HCEC 1CT (cell line): ENCODE measurements around the gene APOL2.
"Not testable (repeated sequence)": the region's sequence is repeated elsewhere in the genome, so short reads cannot be mapped to it uniquely, and the experiment has no call there.

ENCODE experiments used
- DNase-seq: peaks from one replicate; pipeline ENCODE4 v3.0.0-alpha.2; 2017

Gene APOL2

GRCh38 chr22:36239401-36240171 lies at the start of gene APOL2:
APOL2 (minus strand) TSS chr22:36239527; CDS start chr22:36233162, 6,365 bp downstream.
- DNase-seq, result peak; percentile 94

DNA sequence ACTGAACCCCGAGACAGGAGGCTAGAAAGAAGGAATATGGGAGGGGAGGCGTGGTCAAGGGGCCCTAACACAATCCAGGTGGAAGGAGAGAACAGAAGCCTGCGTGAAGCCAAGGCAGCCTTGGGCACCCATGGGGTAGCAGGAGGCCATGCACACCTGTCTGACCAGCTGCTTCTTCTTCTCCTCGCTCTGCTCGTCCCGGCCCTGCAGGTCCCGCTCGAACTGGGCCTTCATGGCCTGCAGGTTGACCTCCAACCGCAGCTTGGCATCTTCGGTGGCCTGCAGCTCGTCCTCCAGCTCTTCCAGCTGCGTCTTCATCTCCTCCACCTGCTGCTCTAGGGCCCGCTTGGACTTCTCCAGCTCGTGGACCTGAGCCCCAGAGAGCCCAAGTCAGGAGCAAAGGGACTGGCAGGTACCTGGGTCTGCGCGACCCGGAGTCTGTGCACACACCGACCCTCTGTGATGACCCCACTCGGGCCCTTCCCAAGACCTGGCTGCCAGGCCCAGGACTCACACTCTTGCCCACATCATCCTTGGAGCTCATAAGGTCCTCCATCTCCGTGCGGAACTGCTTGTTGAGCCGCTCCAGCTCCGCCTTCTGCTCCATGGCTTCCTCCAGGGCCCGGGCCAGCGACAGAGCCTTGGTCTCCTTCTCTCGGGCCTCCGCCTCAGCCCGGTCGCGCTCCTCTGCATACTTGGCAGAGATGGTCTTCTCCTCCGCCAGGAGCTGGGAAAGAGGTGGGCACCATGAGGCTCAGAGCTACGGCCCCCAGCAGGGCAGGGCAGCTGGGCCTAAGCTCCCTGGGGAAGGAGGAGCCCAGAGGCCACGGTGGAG lies 49.5 kb upstream of the APOL2 start:
- no peak for DNase-seq

- DNase-seq, result no peak
Measured at GRCh38 chr22:36287881-36288515, 48.7 kb upstream of the APOL2 start.

- DNase-seq, result peak; percentile 53
Measured at GRCh38 chr22:36286096-36286957, 47.0 kb upstream of the APOL2 start.

- no peak for DNase-seq
Measured at GRCh38 chr22:36285545-36285944, 46.2 kb upstream of the APOL2 start.

GRCh38 chr22:36285017-36285416 lies 45.7 kb upstream of the APOL2 start:
- DNase-seq, result no peak

DNA sequence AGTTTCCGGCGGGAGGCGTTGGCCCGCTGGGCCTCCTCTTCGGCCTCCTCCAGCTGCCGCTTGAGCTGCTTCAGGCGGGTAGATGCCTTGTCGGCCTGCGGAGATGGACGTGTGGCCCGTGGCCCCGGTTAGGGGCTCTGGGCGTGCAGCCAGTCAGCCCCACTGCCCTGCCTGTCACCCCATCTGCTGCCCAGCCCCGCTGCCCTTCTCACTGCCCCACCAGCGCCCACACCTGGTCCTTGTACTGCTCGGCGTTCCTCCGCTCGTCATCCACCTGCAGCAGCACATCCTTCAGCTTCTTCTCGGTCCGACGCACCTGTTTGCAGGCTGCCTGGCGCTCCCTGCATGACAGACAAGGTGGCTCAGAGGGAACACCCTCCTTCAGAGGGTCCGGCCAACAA lies 44.8 kb upstream of the APOL2 start:
- no peak for DNase-seq

GRCh38 chr22:36282328-36282831 lies 43.1 kb upstream of the APOL2 start:
- DNase-seq, result no peak

GRCh38 chr22:36281781-36282327 lies 42.5 kb upstream of the APOL2 start:
- DNase-seq, result no peak

GRCh38 chr22:36280379-36280778 lies 41.1 kb upstream of the APOL2 start:
- DNase-seq, result no peak

DNA sequence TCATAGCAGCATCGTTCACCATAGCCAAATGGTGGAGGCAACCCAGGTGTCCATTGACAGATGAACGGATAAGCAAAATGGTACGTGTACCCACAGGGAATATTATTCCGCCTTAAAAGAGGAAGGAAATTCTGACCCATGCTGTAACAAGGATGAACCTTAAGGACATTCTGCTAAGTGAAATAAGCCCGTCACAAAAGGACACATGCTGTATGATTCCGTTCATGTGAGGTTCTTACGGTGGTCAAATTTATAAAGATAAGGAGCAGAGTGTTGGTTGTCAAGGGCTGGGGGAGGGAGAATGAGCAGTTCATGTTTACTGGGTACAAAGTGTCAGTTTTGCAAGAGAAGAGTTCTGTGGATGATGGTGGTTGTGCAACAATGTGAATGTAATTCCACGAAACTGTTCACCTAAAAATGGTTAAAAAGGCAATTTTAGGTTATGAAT lies 39.9 kb upstream of the APOL2 start:
- no peak for DNase-seq

DNA sequence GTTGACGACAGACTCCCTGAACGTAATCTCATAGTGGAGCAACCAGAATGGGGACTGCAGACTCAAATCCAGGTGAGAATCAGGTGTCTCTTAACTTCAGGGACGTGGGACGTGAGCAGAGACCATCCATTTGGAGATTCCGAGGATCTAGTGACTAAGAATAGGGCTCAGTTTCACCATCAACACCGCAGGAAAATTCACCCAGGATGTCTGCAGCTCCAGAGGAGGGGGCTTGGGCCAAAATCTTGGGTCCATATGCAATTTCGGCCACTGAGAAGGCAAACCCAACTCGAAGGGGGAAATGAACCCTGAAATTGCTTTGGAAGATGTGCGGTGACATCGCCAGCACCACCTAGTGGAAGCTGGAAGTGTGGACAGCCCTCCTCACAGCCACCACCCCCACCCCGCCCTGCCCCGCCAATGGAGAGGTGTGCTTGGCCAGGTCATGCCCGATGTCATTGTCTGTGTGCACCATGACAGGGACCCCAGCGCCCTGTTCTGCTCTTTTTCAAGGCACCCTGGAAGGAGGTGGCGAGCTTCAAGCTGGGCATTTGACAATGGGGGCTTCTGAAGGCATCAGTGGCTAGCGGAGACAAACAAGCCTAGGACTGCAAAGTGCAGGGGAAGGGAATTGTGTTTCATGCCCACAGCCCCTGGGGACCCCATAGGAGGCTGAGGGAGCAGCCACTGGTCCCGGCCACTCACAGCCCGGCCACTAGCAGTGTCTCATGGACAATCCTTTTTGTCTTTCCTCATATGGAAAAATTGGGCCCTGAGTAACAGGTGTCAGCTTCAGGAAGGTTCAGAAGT lies 38.4 kb upstream of the APOL2 start:
- peak; percentile 55 for DNase-seq

GRCh38 chr22:36274531-36274930 lies 35.2 kb upstream of the APOL2 start:
- DNase-seq, result no peak

DNA sequence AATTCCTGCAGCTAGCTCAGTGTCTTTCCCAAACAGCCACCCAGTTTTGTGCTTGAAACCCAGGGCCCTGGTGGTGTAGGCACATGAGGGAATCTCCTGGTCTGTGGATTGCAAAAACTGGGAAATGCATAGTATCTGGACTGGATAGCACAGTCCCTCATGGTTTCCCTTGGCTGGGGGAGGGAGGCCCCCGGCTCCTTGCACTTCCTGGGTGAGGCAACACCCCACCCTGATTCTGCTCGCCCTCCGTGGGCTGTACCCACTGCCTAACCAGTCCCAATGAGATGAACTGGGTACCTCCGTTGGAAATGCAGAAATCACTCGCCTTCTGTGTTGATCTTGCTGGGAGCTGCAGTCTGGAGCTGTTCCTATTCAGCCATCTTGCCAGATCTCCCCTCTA lies 32.6 kb upstream of the APOL2 start:
- not testable (repeated sequence) for DNase-seq

DNA sequence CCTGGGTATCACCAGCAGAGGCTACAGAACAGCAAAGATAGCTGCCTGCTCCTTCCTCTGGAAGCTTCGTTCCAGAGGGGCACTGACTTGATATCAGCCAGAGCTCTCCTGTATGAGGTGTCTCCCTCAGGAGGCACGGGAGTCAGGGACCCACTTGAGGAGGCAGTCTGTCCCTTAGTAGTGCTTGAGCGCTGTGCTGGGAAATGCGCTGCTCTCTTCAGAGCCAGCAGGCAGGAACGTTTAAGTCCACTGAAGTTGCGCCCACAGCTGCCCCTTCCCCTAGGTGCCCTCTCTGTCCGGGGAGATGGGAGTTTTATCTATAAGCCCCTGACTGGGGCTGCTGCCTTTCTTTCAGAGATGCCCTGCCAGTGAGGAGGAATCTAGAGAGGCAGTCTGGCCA lies 31.9 kb upstream of the APOL2 start:
- not testable (repeated sequence) for DNase-seq

DNA sequence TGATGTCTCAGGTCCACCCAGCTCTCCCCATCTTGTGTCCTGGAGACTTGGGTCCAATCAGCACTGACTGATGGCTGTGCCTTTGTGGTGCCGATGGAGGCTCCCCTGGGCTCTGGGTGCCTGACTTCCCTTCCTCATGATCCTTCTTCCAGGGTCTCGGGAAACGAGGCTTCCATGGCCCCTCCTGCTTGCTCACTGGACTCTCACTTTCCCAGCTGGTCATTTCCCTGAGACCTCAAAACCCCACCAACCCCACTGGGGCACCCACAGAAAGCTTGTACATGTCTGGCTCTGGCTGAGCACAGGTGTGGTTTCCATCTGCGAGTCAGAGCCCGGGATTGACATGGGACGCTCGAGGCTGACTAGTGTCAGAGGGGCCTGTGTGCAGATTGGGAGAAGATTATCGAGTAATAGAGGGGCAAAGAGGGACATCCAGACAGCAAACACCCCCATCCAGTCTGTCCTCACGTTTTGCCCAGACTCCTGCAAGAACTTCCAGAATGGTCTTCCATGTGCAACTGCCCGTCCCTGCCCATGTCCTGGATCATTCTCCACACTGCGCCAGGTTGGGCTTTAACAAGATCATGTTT lies 28.7 kb upstream of the APOL2 start:
- no peak for DNase-seq

DNA sequence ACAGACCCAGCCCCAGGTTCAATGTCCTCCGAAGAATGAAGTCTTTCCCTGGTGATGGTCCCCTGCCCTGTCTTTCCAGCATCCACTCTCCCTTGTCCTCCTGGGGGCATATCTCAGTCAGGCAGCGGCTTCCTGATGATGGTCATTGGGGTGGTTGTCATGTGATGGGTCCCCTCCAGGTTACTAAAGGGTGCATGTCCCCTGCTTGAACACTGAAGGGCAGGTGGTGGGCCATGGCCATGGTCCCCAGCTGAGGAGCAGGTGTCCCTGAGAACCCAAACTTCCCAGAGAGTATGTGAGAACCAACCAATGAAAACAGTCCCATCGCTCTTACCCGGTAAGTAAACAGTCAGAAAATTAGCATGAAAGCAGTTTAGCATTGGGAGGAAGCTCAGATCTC lies 27.7 kb upstream of the APOL2 start:
- no peak for DNase-seq

DNA sequence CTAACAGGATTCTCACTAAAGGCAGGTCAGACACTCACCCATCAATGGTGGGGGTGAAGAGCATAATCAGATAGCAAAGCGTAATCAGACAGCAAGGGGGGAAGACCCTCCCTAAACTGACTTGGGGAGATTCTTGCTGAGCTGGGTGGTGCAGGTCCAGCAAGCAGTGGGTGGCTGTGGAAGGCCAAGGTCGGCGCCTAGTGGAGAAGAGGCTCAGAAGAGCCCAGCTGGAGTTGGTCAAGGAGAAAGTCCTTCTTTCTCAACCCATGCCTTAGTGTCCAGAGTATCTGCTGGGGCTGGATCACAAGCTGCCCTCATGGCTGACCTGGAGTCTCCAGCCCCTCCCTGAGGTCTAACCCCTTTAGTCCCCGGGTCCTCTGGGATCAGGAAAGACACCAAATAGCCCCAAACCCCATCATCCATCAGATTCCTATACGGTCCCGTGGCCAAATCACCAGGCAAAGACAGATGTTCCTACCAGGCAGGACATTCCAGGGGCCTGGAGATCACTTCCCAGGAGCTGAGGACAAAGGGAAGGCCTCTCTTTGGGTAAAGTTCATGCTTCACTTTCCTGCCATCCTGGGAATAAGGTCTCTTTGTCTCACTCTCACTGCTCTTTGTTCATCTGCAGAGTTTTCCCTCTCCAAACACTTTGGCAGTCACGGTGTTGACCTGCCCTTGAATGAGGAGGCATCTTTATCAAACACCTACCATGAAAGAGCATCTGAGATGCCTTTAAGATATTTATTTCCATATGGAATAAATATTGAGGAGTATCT lies 24.7 kb upstream of the APOL2 start:
- not testable (repeated sequence) for DNase-seq

GRCh38 chr22:36263216-36263673 lies 23.9 kb upstream of the APOL2 start:
- DNase-seq, result not testable (repeated sequence)

GRCh38 chr22:36262307-36262706 lies 23.0 kb upstream of the APOL2 start:
- DNase-seq, result not testable (repeated sequence)
